ENCODE results near the gene TTLL10. TPM values are rescaled to one million over a fixed set of nuclear protein-coding genes. Genes with fewer than 3 reads are reported as not detected.

Gene TTLL10
- total RNA-seq, 1 donor from 2014 or later, result 5.5 TPM

GRCh38 chr1:1223321-1223720 lies 49.6 kb downstream of the TTLL10 start:
- Mint-ChIP-seq H3K27ac (no peak overlapping the region), H3K27me3 (no peaks in the 10 kb centered on the region), H3K36me3 (ENCODE audit: insufficient read depth) (peaks cover 16% of the 10 kb centered on the region), H3K4me3 (ENCODE audit: low read depth) (no peak overlapping the region), H3K4me1 (ENCODE audit: low read depth) (no peaks in the 10 kb centered on the region), H3K9me3 (ENCODE audit: low read depth) (no peaks in the 10 kb centered on the region)
- TF ChIP-seq CTCF (IDR thresholded peaks at IDR 0.05; ENCODE audit: unreplicated experiment), result no peak
- DNase-seq (ENCODE audit: low spot score, unreplicated experiment), result no peak

- Mint-ChIP-seq H3K4me3 (ENCODE audit: low read depth) (no peak overlapping the region), H3K4me1 (ENCODE audit: low read depth) (no peaks in the 10 kb centered on the region), H3K36me3 (ENCODE audit: insufficient read depth) (peaks cover 16% of the 10 kb centered on the region), H3K9me3 (ENCODE audit: low read depth) (no peaks in the 10 kb centered on the region), H3K27me3 (no peaks in the 10 kb centered on the region), H3K27ac (no peak overlapping the region)
- no peak for DNase-seq (ENCODE audit: low spot score, unreplicated experiment)
- no peak for TF ChIP-seq CTCF (IDR thresholded peaks at IDR 0.05; ENCODE audit: unreplicated experiment)
These were observed 50.2 kb downstream of the TTLL10 start for GRCh38 chr1:1223891-1224290.

GRCh38 chr1:1225238-1225845 lies 51.7 kb downstream of the TTLL10 start:
- Mint-ChIP-seq H3K27ac (no peak overlapping the region), H3K4me3 (ENCODE audit: low read depth) (no peak overlapping the region), H3K36me3 (ENCODE audit: insufficient read depth) (peaks cover 17% of the 10 kb centered on the region), H3K9me3 (ENCODE audit: low read depth) (no peaks in the 10 kb centered on the region), H3K27me3 (no peaks in the 10 kb centered on the region), H3K4me1 (ENCODE audit: low read depth) (peaks cover 1% of the 10 kb centered on the region)
- TF ChIP-seq CTCF (IDR thresholded peaks at IDR 0.05; ENCODE audit: unreplicated experiment), result no peak
- DNase-seq (ENCODE audit: low spot score, unreplicated experiment), result no peak

- no peak overlapping the region for H3K27ac Mint-ChIP-seq
- H3K4me3 Mint-ChIP-seq (ENCODE audit: low read depth), result no peak overlapping the region
- peaks cover 13% of the 10 kb centered on the region for H3K36me3 Mint-ChIP-seq (ENCODE audit: insufficient read depth)
- H3K27me3 Mint-ChIP-seq, result no peaks in the 10 kb centered on the region
- no peak for TF ChIP-seq CTCF (IDR thresholded peaks at IDR 0.05; ENCODE audit: unreplicated experiment)
- H3K4me1 Mint-ChIP-seq (ENCODE audit: low read depth), result peaks cover 6% of the 10 kb centered on the region
- DNase-seq (ENCODE audit: low spot score, unreplicated experiment), result no peak
- H3K9me3 Mint-ChIP-seq (ENCODE audit: low read depth), result no peaks in the 10 kb centered on the region
These were observed 52.2 kb downstream of the TTLL10 start for GRCh38 chr1:1225913-1226312.

GRCh38 chr1:1226566-1227362 lies 53.1 kb downstream of the TTLL10 start:
- no peak for DNase-seq (ENCODE audit: low spot score, unreplicated experiment)
- Mint-ChIP-seq H3K27me3 (no peaks in the 10 kb centered on the region), H3K4me1 (ENCODE audit: low read depth) (peaks cover 7% of the 10 kb centered on the region), H3K9me3 (ENCODE audit: low read depth) (no peaks in the 10 kb centered on the region), H3K36me3 (ENCODE audit: insufficient read depth) (peaks cover 11% of the 10 kb centered on the region), H3K27ac (no peak overlapping the region), H3K4me3 (ENCODE audit: low read depth) (no peak overlapping the region)
- no peak for TF ChIP-seq CTCF (IDR thresholded peaks at IDR 0.05; ENCODE audit: unreplicated experiment)

All from progenitor cell of endocrine pancreas (in vitro differentiated cells).